Endothelial cell of umbilical vein (primary cell): ENCODE results near the gene ATP9B. TPM values are rescaled to one million over a fixed set of nuclear protein-coding genes. Genes with fewer than 3 reads are reported as not detected.

Experiments
- BruUV-seq: library from RNA; stranded (reverse); fragments of 400-500 nt; replicated peaks from 2 replicates; lab custom pipeline; 2021; lab: Mats Ljungman, UMichigan
- CTCF ChIA-PET: fragments of 300-600, 350-600 bp; sonication (Branson Sonifier 250); formaldehyde crosslinking; loops from one replicate; lab custom pipeline; 2021; ENCODE audit warnings: antibody characterized with exemption, inconsistent platforms; lab: Charles Lee
- POLR2A ChIA-PET: fragments of 300-600, 350-600 bp; sonication (Branson Sonifier 250); formaldehyde crosslinking; loops from one replicate; lab custom pipeline; 2021; ENCODE audit warnings: antibody characterized with exemption, inconsistent platforms; lab: Charles Lee
- DNase-seq: peaks from one replicate; pipeline ENCODE4 v3.0.0-alpha.2; 2011; ENCODE audit warnings: low read depth, low spot score
- FAIRE-seq: peaks from 2 replicates; lab custom pipeline; 2011; peaks lifted over from hg19 to GRCh38; lab: Jason Lieb, UNC
- H2AFZ ChIP-seq: 2 replicates; pipeline ENCODE4 v1.6.0; 2012; ENCODE audit warnings: low read depth, low read length, control low read depth, inconsistent platforms
- H3K27ac ChIP-seq: 2 replicates; pipeline ENCODE4 v1.5.1; 2011; ENCODE audit warnings: low read depth, mild to moderate bottlenecking, control low read depth, low read length, moderate library complexity; ENCODE audit not compliant: insufficient read depth
- H3K27me3 ChIP-seq, 2 experiments: 2 replicates each; pipeline versions ENCODE4 v1.6.0 to v1.6.1; 2011; ENCODE audit warnings: low read length in 2 of 2, mixed read lengths in 1 of 2; ENCODE audit not compliant: control insufficient read depth in 2 of 2, insufficient read depth in 2 of 2
- H3K36me3 ChIP-seq, 2 experiments: 2 replicates in 1 of 2; 3 replicates in 1 of 2; pipeline ENCODE4 v1.5.1; 2011; ENCODE audit warnings: low read length in 2 of 2, mild to moderate bottlenecking in 1 of 2, moderate library complexity in 1 of 2; ENCODE audit not compliant: control insufficient read depth in 2 of 2, insufficient read depth in 2 of 2; ENCODE audit errors: extremely low read depth in 1 of 2
- H3K4me1 ChIP-seq: 3 replicates; pipeline ENCODE4 v1.5.1; 2011; ENCODE audit warnings: mild to moderate bottlenecking, low read length; ENCODE audit not compliant: control insufficient read depth, insufficient read depth; ENCODE audit errors: extremely low read depth
- H3K4me2 ChIP-seq: 2 replicates; pipeline ENCODE4 v1.6.1; 2011; ENCODE audit warnings: low read length, control low read depth, mixed read lengths; ENCODE audit not compliant: insufficient read depth
- H3K4me3 ChIP-seq, 3 experiments: fragments of 200-600 bp in 1 of 3; sonication (generic), shearing (Covaris generic) in 1 of 3; replicated peaks in 1 of 3; 2 replicates each; pipeline ENCODE4 v1.5.1; 2011 to 2016; ENCODE audit warnings: control low read depth in 3 of 3, low read length in 3 of 3, mild to moderate bottlenecking in 2 of 3, inconsistent platforms in 1 of 3, low read depth in 1 of 3, moderate library complexity in 1 of 3; ENCODE audit not compliant: insufficient read depth in 1 of 3
- H3K79me2 ChIP-seq: 2 replicates; pipeline ENCODE4 v1.6.0; 2012; ENCODE audit warnings: low read length, inconsistent platforms; ENCODE audit not compliant: control insufficient read depth, insufficient read depth
- H3K9ac ChIP-seq: replicated peaks from 2 replicates; pipeline ENCODE3; 2011; ENCODE audit warnings: low read length, control low read depth; ENCODE audit not compliant: insufficient read depth; ENCODE audit errors: extremely low read depth
- H3K9me1 ChIP-seq: replicated peaks from 3 replicates; pipeline ENCODE4 v1.6.0; 2011; ENCODE audit warnings: mild to moderate bottlenecking, low read length; ENCODE audit not compliant: control insufficient read depth, insufficient read depth; ENCODE audit errors: extremely low read depth
- H3K9me3 ChIP-seq: replicated peaks from 2 replicates; pipeline ENCODE4 v1.5.1; 2012; ENCODE audit warnings: low read length, inconsistent platforms; ENCODE audit not compliant: control insufficient read depth, insufficient read depth
- H4K20me1 ChIP-seq: replicated peaks from 2 replicates; pipeline ENCODE3; 2011; ENCODE audit warnings: mild to moderate bottlenecking, low read length; ENCODE audit not compliant: control insufficient read depth, insufficient read depth; ENCODE audit errors: extremely low read depth
- EZH2 ChIP-seq: IDR thresholded peaks from 2 replicates; pipeline ENCODE4 v1.6.1; 2012; ENCODE audit warnings: borderline replicate concordance, low read depth, mild to moderate bottlenecking, moderate library complexity, low read length, inconsistent platforms; ENCODE audit not compliant: severe bottlenecking
- FOS ChIP-seq: IDR thresholded peaks from 2 replicates; pipeline ENCODE4 v1.6.1; 2011; ENCODE audit warnings: mild to moderate bottlenecking, low read length, moderate library complexity, borderline replicate concordance; ENCODE audit not compliant: insufficient read depth
- GATA2 ChIP-seq: IDR thresholded peaks from 2 replicates; pipeline ENCODE4 v1.7.0; 2011; ENCODE audit warnings: low read depth, mild to moderate bottlenecking, moderate library complexity, mixed read lengths, low read length; ENCODE audit not compliant: insufficient read length, insufficient read depth
- JUN ChIP-seq: IDR thresholded peaks from 2 replicates; pipeline ENCODE4 v1.6.1; 2011; ENCODE audit warnings: borderline replicate concordance, low read depth; ENCODE audit not compliant: insufficient read length, insufficient read depth
- MYC ChIP-seq: IDR thresholded peaks from one replicate; pipeline ENCODE4 v1.6.1; 2011; ENCODE audit warnings: mild to moderate bottlenecking, low read depth, low read length
- POLR2A ChIP-seq: IDR thresholded peaks from 2 replicates; pipeline ENCODE4 v1.6.1; 2012; ENCODE audit warnings: low read depth, mild to moderate bottlenecking, control low read depth, low read length
- POLR2AphosphoS5 ChIP-seq: IDR thresholded peaks from 2 replicates; pipeline ENCODE4 v1.6.1; 2012; ENCODE audit warnings: low read depth, mild to moderate bottlenecking, control low read depth, low read length, moderate library complexity; ENCODE audit not compliant: insufficient read depth
- dilution Hi-C: fragments of 300-500 bp; cut with MboI; formaldehyde crosslinking; loops from one replicate; pipeline ENCODE4 v1.15.0; 2019; ENCODE audit warnings: low sequenced_read_pairs; ENCODE audit not compliant: extremely low pct_ligation_motif_present
- intact Hi-C: fragments of 100-400 bp; cut with micrococcal nuclease; formaldehyde crosslinking; loops from one replicate; pipeline ENCODE4 v1.10.0; 2022
- polyA plus RNA-seq, 4 experiments: library from polyadenylated mRNA; depleted of rRNA in 3 of 4; stranded (reverse) in 3 of 4; unstranded in 1 of 4; fragments of >200 nt; gene quantifications; 2 replicates each; pipeline versions ENCODE4 v1.2.1 to v1.2.3, GENCODE V29; 2011 to 2012; ENCODE audit warnings: missing spikeins in 1 of 4
- total RNA-seq: library from RNA; stranded (reverse); gene quantifications from 2 replicates; pipeline ENCODE4 v1.2.3, GENCODE V29; 2021
- TF ChIP-seq, protein P1 (sequence below), 2 donors: IDR thresholded peaks; 1 replicate in 1 of 2; 2 replicates in 1 of 2; pipeline ENCODE4 v1.5.1; 2011; ENCODE audit warnings: low read length in 2 of 2, mild to moderate bottlenecking in 2 of 2, moderate library complexity in 2 of 2, control low read depth in 1 of 2, inconsistent platforms in 1 of 2, low read depth in 1 of 2; ENCODE audit not compliant: insufficient read depth in 1 of 2; ENCODE audit errors: extremely low read depth in 1 of 2
- TF ChIP-seq, protein P2 (sequence below): IDR thresholded peaks from 2 replicates; pipeline ENCODE4 v1.6.1; 2011; ENCODE audit not compliant: insufficient read depth, insufficient read length

The ATP9B gene
- total and polyA plus RNA-seq, 2 donors (not counting 3 experiments of a cell fraction or from before 2014, with no cell fraction given): 14.6 to 18.2 TPM

DNA sequence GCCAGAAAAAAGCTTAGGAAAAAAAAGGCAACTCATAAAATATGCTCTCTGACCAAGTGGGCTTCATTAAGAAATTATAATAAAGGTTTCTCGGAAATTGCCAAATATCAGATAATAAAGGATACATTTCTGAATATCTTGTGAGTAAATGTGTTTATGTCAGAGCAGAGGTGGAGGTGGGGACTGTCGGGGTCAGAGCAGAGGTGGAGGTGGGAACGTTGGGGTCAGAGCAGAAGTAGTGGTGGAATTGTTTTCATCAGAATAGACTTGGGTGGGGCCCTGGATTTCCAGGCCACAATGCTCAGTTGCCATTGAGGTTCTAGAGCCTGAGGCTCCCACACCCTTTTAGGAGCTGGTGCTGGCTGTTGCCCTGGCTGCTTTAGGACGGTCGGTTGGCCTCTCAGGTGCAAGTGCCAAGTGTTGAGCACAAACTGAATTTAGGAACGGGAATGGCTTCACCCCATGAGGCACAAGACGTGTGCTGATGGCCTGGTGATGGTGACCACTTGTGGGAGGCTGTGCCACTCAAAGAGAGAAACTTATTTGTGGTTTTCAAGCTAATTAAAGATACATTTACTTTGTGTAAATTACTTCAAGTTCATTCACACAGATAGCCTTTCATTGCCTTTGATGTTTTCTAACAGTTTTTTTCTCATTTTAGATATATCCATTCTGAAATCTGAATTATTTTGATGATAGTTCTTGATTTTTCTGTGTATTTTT lies 131.5 kb downstream of the ATP9B start:
- FAIRE-seq (peak; percentile 84), DNase-seq (peak; percentile 9)

More for the DNA sequence above, 131.5 kb downstream of the ATP9B start:
- POLR2A ChIA-PET: no interaction called here
- Histone ChIP-seq H3K9me1 (peaks cover 3% of the 10 kb centered on the region), H3K79me2 (no peaks in the 10 kb centered on the region), H3K4me2 (no peak overlapping the region), H4K20me1 (no peaks in the 10 kb centered on the region), H3K9me3 (no peaks in the 10 kb centered on the region), H3K4me3 (no peak overlapping the region), H3K36me3 (no peaks in the 10 kb centered on the region), H2AFZ (no peak overlapping the region), H3K9ac (no peak overlapping the region), H3K27ac (no peak overlapping the region), H3K4me1 (no peaks in the 10 kb centered on the region), H3K27me3 (no peaks in the 10 kb centered on the region)
- TF ChIP-seq, protein P1, sequence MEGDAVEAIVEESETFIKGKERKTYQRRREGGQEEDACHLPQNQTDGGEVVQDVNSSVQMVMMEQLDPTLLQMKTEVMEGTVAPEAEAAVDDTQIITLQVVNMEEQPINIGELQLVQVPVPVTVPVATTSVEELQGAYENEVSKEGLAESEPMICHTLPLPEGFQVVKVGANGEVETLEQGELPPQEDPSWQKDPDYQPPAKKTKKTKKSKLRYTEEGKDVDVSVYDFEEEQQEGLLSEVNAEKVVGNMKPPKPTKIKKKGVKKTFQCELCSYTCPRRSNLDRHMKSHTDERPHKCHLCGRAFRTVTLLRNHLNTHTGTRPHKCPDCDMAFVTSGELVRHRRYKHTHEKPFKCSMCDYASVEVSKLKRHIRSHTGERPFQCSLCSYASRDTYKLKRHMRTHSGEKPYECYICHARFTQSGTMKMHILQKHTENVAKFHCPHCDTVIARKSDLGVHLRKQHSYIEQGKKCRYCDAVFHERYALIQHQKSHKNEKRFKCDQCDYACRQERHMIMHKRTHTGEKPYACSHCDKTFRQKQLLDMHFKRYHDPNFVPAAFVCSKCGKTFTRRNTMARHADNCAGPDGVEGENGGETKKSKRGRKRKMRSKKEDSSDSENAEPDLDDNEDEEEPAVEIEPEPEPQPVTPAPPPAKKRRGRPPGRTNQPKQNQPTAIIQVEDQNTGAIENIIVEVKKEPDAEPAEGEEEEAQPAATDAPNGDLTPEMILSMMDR (IDR thresholded peaks at IDR 0.05; ENCODE audit: extremely low read depth in 1 of 2, insufficient read depth in 1 of 2, low read depth in 1 of 2, low read length in 2 of 2): no peak
- TF ChIP-seq MYC (no peak), POLR2AphosphoS5 (no peak), FOS (no peak), POLR2A (no peak), GATA2 (no peak), JUN (no peak), EZH2 (no peak)
- TF ChIP-seq, protein P2, sequence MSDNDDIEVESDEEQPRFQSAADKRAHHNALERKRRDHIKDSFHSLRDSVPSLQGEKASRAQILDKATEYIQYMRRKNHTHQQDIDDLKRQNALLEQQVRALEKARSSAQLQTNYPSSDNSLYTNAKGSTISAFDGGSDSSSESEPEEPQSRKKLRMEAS: no peak
- CTCF ChIA-PET: no interaction called here
- no TSS peak for BruUV-seq
- intact Hi-C loops (no loop called here), dilution Hi-C loops (no loop called here)
